ENCODE data around the gene GNAS-AS1.

The GNAS-AS1 gene

DNA sequence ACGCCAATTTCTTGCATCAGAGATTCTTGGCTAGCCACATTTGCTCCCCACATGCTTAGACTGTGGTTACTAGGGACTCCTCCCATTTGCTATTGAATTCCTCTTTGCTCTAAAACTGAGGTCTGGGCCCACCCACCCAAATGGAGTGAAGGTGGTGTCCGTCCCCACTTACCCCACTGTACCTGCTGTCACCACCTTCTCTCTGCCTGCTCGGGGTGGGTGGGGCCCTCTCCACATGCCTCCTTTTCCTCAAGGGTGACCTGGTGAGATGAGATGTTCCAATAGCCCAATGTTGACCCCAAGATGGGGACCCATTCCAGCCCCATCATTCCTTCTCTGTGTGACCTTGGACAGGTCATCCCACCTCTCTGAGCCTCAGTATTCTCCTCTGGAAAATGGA is 74.6 kb downstream of the GNAS-AS1 start:
- no peak for DNase-seq

DNA sequence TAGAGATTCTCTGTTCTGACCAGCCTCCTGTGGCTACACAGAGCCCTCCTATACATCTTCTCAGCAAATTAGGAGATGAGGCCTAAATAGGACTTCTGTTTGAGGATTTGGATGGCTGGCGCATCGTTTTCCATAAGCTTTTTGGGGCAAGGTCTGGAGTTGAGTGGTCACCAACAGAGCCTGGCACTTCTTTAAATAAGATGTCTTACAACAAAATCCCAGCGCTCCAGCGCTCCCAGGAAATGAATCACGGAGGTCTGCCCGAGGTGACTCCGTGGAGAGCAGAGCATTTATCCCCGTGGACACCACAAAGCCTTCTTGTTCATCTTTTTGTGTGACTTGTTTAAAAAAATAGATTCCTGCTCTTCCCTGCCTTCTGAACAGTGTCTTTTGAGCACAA is 75.3 kb downstream of the GNAS-AS1 start:
- DNase-seq: no peak

DNA sequence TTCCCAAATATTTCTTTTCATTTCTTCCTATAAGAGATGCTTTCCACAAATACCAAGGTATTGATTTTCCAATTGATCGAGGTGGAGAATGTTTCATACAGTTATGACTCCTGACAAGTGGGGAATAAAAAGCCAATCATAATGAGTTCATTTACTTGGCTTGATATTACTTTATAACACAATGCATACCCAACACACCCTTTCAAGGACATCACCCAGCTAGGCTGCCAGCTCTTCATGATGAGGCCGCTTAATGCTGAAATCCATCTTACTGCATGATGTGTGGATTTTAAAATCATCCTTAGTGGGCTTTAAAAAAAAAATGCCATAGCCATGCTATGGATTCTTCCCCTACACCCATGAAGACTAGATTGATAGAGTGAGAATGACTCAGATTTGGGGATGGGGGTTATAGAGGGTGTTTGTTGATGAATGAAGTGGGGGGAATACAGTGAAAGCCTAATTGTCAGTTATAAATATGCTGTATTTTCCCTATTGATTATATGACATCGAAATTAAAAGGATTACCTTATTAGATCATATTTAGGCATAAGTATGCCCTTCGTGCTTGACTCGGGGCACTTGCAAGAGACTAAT is 75.9 kb downstream of the GNAS-AS1 start:
- DNase-seq: no peak

DNA sequence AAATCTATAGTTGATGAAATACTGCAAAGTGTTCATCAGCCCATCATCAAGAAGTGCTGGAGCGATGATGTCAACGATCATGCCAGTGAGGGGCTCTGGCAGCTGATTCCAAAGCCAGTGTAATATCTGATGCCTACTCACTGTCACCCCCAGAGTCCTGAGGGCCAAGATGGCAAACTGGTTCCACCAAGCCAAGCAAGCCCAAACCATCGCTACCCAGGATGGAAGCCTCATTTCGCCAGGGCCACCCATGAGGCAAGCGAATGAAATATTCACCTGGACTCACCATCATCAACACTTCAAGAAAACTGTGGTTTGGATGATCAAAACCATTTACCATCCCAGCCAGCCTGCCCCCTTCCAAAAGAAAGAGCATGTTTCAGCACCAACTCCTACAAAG is 76.5 kb downstream of the GNAS-AS1 start:
- no peak for DNase-seq

DNA sequence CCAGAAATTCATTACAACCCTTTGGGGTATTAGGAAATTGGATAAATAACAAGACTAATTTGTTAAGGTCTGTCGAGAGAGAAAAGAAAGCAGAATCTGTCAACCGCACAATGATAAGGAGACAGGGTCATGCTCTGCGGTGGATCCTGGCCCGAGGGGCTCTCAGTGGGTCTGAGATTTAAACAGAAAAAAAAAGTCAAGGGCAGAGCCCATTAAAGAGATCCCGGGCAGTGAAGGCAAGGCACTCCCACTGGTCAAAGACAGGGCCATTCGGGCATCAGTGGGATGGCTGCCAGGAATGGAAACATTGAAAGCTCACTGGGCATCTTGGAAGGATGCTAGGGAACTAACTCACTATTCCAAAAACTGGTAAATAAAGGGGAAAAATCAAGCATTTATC is 77.9 kb downstream of the GNAS-AS1 start:
- no peak for DNase-seq
